HEK293 (cell line): ENCODE data around the gene DNAJA3.

Experiments used
- FEZF1 ChIP-seq: fragments of 450-650 bp; formaldehyde crosslinking; IDR thresholded peaks from 2 replicates; pipeline ENCODE4 v1.5.1; 2016; ENCODE audit warnings: missing biosample characterization, missing genetic modification characterization
- GFI1B ChIP-seq: fragments of 450-650 bp; formaldehyde crosslinking; IDR thresholded peaks from 2 replicates; pipeline ENCODE4 v1.5.1; 2016; ENCODE audit warnings: missing biosample characterization, missing genetic modification characterization
- GLIS2 ChIP-seq: fragments of 450-650 bp; formaldehyde crosslinking; IDR thresholded peaks from 2 replicates; pipeline ENCODE4 v1.5.1; 2016; ENCODE audit warnings: missing biosample characterization, missing genetic modification characterization
- KLF1 ChIP-seq: fragments of 450-650 bp; formaldehyde crosslinking; IDR thresholded peaks from 2 replicates; pipeline ENCODE4 v1.5.1; 2016; ENCODE audit warnings: missing biosample characterization, missing genetic modification characterization
- OSR2 ChIP-seq: fragments of 450-650 bp; formaldehyde crosslinking; IDR thresholded peaks from 2 replicates; pipeline ENCODE4 v1.5.1; 2016; ENCODE audit warnings: missing biosample characterization, missing genetic modification characterization
- SCRT1 ChIP-seq: fragments of 450-650 bp; formaldehyde crosslinking; IDR thresholded peaks from 2 replicates; pipeline ENCODE4 v1.5.1; 2016; ENCODE audit warnings: missing biosample characterization, missing genetic modification characterization, borderline replicate concordance
- WT1 ChIP-seq: fragments of 450-650 bp; formaldehyde crosslinking; IDR thresholded peaks from 2 replicates; pipeline ENCODE4 v1.5.1; 2016; ENCODE audit warnings: missing biosample characterization, missing genetic modification characterization
- ZNF157 ChIP-seq: fragments of 450-650 bp; formaldehyde crosslinking; IDR thresholded peaks from 2 replicates; pipeline ENCODE4 v1.5.1; 2016; ENCODE audit warnings: missing biosample characterization, missing genetic modification characterization
- ZNF169 ChIP-seq: fragments of 450-650 bp; formaldehyde crosslinking; IDR thresholded peaks from 2 replicates; pipeline ENCODE4 v1.5.1; 2016; ENCODE audit warnings: missing biosample characterization, missing genetic modification characterization
- ZNF223 ChIP-seq: fragments of 450-650 bp; formaldehyde crosslinking; IDR thresholded peaks from 2 replicates; pipeline ENCODE4 v1.5.1; 2016; ENCODE audit warnings: missing biosample characterization, missing genetic modification characterization
- ZNF404 ChIP-seq: fragments of 450-650 bp; formaldehyde crosslinking; IDR thresholded peaks from 2 replicates; pipeline ENCODE4 v1.5.1; 2017; ENCODE audit warnings: missing biosample characterization, missing genetic modification characterization
- ZNF426 ChIP-seq: fragments of 450-650 bp; formaldehyde crosslinking; IDR thresholded peaks from 2 replicates; pipeline ENCODE4 v1.5.1; 2017; ENCODE audit warnings: missing biosample characterization, missing genetic modification characterization, mild to moderate bottlenecking, inconsistent platforms, moderate library complexity
- ZNF433 ChIP-seq: fragments of 450-650 bp; formaldehyde crosslinking; IDR thresholded peaks from 2 replicates; pipeline ENCODE4 v1.5.1; 2016; ENCODE audit warnings: missing biosample characterization, missing genetic modification characterization, low read depth
- ZNF561 ChIP-seq: fragments of 450-650 bp; IDR thresholded peaks from 2 replicates; pipeline ENCODE4 v1.5.1; 2018; ENCODE audit warnings: missing biosample characterization, missing genetic modification characterization, borderline replicate concordance
- ZNF624 ChIP-seq: fragments of 450-650 bp; formaldehyde crosslinking; IDR thresholded peaks from 2 replicates; pipeline ENCODE4 v1.5.1; 2017; ENCODE audit warnings: missing biosample characterization, missing genetic modification characterization
- ZNF626 ChIP-seq: fragments of 450-650 bp; sonication (Bioruptor Pico); formaldehyde crosslinking; IDR thresholded peaks from 2 replicates; pipeline ENCODE4 v1.5.1; 2018; ENCODE audit warnings: missing biosample characterization, missing genetic modification characterization, inconsistent platforms
- ZNF660 ChIP-seq: fragments of 450-650 bp; IDR thresholded peaks from 2 replicates; pipeline ENCODE4 v1.5.1; 2018; ENCODE audit warnings: missing biosample characterization, mild to moderate bottlenecking, missing genetic modification characterization
- ZNF670 ChIP-seq: fragments of 450-650 bp; formaldehyde crosslinking; IDR thresholded peaks from 2 replicates; pipeline ENCODE4 v1.5.1; 2016; ENCODE audit warnings: missing biosample characterization, missing genetic modification characterization, low read depth
- ZNF76 ChIP-seq: fragments of 450-650 bp; formaldehyde crosslinking; IDR thresholded peaks from 2 replicates; pipeline ENCODE4; 2016; ENCODE audit warnings: low read depth, missing biosample characterization, missing genetic modification characterization, borderline replicate concordance
- ZNF843 ChIP-seq: fragments of 450-650 bp; formaldehyde crosslinking; IDR thresholded peaks from 2 replicates; pipeline ENCODE4 v1.5.1; 2016; ENCODE audit warnings: missing biosample characterization, missing genetic modification characterization
- ZXDB ChIP-seq: fragments of 450-650 bp; formaldehyde crosslinking; IDR thresholded peaks from 2 replicates; pipeline ENCODE4 v1.5.1; 2016; ENCODE audit warnings: missing biosample characterization, missing genetic modification characterization
- TF ChIP-seq, protein P1 (sequence below): fragments of 450-650 bp; formaldehyde crosslinking; IDR thresholded peaks from 2 replicates; pipeline ENCODE4 v1.5.1; 2016; ENCODE audit warnings: missing biosample characterization, missing genetic modification characterization
- TF ChIP-seq, protein P2 (sequence below): fragments of 450-650 bp; formaldehyde crosslinking; IDR thresholded peaks from 2 replicates; pipeline ENCODE4 v1.5.1; 2016; ENCODE audit warnings: missing biosample characterization, missing genetic modification characterization
- TF ChIP-seq, protein P3 (sequence below): fragments of 450-650 bp; formaldehyde crosslinking; IDR thresholded peaks from 2 replicates; pipeline ENCODE4 v1.5.1; 2017; ENCODE audit warnings: missing biosample characterization, mild to moderate bottlenecking, missing genetic modification characterization, moderate library complexity
- TF ChIP-seq, protein P4 (sequence below): fragments of 450-650 bp; formaldehyde crosslinking; IDR thresholded peaks from 2 replicates; pipeline ENCODE4 v1.5.1; 2016; ENCODE audit warnings: missing biosample characterization, missing genetic modification characterization
- TF ChIP-seq, protein P5 (sequence below): fragments of 450-650 bp; formaldehyde crosslinking; IDR thresholded peaks from 2 replicates; pipeline ENCODE4 v1.5.1; 2016; ENCODE audit warnings: missing biosample characterization, missing genetic modification characterization
- TF ChIP-seq, protein P6 (sequence below): fragments of 450-650 bp; formaldehyde crosslinking; IDR thresholded peaks from 2 replicates; pipeline ENCODE4 v1.5.1; 2017; ENCODE audit warnings: missing biosample characterization, missing genetic modification characterization

Gene DNAJA3

DNA sequence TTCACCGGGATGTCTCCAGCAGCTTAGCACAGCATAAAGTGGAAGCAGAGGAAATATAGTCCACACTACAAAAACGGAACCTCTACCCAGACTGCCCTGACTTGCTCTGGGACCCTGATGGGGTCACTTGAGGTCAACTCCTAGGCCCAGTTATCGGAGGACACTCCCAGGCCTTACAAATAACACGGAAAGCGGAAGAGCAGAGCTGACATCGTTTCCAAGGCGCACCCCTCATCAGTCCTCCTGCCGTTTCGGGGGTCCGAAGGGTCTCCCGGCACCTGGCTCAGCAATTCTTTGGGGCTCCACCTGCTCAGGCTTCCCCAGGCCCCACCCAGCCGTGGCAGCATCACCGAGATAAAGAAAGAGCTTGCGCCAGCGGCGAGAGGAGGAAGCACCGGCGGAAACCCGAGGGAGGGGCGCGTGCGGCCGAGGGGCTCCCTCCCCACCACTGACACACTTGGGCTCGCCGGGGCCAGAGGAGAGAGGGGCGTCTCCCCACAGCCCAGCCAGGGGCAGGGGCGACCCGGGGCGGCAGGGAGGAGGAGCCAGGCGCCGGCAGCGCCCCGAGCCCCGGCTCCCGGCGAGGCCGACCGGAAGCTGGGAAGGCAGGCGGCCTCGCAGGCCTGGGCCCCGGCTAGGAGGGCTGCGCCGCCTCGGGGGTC, 10.0 kb upstream of the DNAJA3 start (continued):
- TF ChIP-seq, protein P1, sequence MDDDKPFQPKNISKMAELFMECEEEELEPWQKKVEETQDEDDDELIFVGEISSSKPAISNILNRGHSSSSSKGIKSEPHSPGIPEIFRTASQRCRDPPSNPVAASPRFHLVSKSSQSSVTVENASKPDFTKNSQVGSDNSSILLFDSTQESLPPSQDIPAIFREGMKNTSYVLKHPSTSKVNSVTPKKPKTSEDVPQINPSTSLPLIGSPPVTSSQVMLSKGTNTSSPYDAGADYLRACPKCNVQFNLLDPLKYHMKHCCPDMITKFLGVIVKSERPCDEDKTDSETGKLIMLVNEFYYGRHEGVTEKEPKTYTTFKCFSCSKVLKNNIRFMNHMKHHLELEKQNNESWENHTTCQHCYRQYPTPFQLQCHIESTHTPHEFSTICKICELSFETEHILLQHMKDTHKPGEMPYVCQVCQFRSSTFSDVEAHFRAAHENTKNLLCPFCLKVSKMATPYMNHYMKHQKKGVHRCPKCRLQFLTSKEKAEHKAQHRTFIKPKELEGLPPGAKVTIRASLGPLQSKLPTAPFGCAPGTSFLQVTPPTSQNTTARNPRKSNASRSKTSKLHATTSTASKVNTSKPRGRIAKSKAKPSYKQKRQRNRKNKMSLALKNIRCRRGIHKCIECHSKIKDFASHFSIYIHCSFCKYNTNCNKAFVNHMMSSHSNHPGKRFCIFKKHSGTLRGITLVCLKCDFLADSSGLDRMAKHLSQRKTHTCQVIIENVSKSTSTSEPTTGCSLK = no peak
- TF ChIP-seq ZNF169 (no peak), OSR2 (tag by site-specific recombination) (no peak), ZNF157 (tag by site-specific recombination) (no peak), ZNF561 (tag by site-specific recombination) (no peak), ZNF670 (tag by site-specific recombination) (no peak), ZNF223 (tag by site-specific recombination) (no peak), ZNF404 (tag by site-specific recombination) (no peak), ZNF76 (0 out of 2 replicates have a peak, but pooled peaks have one; percentile 23), SCRT1 (0 out of 2 replicates have a peak, but pooled peaks have one; percentile 31), FEZF1 (tag by site-specific recombination) (no peak), ZNF433 (no peak), WT1 (tag by site-specific recombination) (no peak), GFI1B (no peak), ZNF626 (tag by site-specific recombination) (no peak), ZNF426 (tag by site-specific recombination) (no peak), GLIS2 (no peak), ZNF624 (tag by site-specific recombination) (no peak), ZNF843 (no peak), KLF1 (peak; percentile 61), ZXDB (tag by site-specific recombination) (peak; percentile 11; the same call in 1 of the 2 replicates), ZNF660 (tag by site-specific recombination) (no peak)
- TF ChIP-seq, protein P2, sequence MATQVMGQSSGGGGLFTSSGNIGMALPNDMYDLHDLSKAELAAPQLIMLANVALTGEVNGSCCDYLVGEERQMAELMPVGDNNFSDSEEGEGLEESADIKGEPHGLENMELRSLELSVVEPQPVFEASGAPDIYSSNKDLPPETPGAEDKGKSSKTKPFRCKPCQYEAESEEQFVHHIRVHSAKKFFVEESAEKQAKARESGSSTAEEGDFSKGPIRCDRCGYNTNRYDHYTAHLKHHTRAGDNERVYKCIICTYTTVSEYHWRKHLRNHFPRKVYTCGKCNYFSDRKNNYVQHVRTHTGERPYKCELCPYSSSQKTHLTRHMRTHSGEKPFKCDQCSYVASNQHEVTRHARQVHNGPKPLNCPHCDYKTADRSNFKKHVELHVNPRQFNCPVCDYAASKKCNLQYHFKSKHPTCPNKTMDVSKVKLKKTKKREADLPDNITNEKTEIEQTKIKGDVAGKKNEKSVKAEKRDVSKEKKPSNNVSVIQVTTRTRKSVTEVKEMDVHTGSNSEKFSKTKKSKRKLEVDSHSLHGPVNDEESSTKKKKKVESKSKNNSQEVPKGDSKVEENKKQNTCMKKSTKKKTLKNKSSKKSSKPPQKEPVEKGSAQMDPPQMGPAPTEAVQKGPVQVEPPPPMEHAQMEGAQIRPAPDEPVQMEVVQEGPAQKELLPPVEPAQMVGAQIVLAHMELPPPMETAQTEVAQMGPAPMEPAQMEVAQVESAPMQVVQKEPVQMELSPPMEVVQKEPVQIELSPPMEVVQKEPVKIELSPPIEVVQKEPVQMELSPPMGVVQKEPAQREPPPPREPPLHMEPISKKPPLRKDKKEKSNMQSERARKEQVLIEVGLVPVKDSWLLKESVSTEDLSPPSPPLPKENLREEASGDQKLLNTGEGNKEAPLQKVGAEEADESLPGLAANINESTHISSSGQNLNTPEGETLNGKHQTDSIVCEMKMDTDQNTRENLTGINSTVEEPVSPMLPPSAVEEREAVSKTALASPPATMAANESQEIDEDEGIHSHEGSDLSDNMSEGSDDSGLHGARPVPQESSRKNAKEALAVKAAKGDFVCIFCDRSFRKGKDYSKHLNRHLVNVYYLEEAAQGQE (tag by site-specific recombination) = no peak
- TF ChIP-seq, protein P3, sequence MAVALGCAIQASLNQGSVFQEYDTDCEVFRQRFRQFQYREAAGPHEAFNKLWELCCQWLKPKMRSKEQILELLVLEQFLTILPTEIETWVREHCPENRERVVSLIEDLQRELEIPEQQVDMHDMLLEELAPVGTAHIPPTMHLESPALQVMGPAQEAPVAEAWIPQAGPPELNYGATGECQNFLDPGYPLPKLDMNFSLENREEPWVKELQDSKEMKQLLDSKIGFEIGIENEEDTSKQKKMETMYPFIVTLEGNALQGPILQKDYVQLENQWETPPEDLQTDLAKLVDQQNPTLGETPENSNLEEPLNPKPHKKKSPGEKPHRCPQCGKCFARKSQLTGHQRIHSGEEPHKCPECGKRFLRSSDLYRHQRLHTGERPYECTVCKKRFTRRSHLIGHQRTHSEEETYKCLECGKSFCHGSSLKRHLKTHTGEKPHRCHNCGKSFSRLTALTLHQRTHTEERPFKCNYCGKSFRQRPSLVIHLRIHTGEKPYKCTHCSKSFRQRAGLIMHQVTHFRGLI (tag by site-specific recombination) = no peak
- TF ChIP-seq, protein P4, sequence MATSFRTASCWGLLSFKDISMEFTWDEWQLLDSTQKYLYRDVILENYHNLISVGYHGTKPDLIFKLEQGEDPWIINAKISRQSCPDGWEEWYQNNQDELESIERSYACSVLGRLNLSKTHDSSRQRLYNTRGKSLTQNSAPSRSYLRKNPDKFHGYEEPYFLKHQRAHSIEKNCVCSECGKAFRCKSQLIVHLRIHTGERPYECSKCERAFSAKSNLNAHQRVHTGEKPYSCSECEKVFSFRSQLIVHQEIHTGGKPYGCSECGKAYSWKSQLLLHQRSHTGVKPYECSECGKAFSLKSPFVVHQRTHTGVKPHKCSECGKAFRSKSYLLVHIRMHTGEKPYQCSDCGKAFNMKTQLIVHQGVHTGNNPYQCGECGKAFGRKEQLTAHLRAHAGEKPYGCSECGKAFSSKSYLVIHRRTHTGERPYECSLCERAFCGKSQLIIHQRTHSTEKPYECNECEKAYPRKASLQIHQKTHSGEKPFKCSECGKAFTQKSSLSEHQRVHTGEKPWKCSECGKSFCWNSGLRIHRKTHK (tag by site-specific recombination) = no peak
- TF ChIP-seq, protein P5, sequence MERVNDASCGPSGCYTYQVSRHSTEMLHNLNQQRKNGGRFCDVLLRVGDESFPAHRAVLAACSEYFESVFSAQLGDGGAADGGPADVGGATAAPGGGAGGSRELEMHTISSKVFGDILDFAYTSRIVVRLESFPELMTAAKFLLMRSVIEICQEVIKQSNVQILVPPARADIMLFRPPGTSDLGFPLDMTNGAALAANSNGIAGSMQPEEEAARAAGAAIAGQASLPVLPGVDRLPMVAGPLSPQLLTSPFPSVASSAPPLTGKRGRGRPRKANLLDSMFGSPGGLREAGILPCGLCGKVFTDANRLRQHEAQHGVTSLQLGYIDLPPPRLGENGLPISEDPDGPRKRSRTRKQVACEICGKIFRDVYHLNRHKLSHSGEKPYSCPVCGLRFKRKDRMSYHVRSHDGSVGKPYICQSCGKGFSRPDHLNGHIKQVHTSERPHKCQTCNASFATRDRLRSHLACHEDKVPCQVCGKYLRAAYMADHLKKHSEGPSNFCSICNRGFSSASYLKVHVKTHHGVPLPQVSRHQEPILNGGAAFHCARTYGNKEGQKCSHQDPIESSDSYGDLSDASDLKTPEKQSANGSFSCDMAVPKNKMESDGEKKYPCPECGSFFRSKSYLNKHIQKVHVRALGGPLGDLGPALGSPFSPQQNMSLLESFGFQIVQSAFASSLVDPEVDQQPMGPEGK (tag by site-specific recombination) = 0 out of 2 replicates have a peak, but pooled peaks have one; percentile 9
- TF ChIP-seq, protein P6, sequence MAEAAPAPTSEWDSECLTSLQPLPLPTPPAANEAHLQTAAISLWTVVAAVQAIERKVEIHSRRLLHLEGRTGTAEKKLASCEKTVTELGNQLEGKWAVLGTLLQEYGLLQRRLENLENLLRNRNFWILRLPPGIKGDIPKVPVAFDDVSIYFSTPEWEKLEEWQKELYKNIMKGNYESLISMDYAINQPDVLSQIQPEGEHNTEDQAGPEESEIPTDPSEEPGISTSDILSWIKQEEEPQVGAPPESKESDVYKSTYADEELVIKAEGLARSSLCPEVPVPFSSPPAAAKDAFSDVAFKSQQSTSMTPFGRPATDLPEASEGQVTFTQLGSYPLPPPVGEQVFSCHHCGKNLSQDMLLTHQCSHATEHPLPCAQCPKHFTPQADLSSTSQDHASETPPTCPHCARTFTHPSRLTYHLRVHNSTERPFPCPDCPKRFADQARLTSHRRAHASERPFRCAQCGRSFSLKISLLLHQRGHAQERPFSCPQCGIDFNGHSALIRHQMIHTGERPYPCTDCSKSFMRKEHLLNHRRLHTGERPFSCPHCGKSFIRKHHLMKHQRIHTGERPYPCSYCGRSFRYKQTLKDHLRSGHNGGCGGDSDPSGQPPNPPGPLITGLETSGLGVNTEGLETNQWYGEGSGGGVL (tag by site-specific recombination) = 0 out of 2 replicates have a peak, but pooled peaks have one; percentile 3
